ENCODE data around the gene OR2T35. TPM values are rescaled to one million over a fixed set of nuclear protein-coding genes. Genes with fewer than 3 reads are reported as not detected.
A peak's percentile ranks its signal among the peaks of the same experiment; 100 is the strongest.

OR2T35 gene
- total and polyA plus RNA-seq, 9 of the 15 experiments (the other 6 are each of a cell fraction or from before 2014, with no cell fraction given): not detected

DNA sequence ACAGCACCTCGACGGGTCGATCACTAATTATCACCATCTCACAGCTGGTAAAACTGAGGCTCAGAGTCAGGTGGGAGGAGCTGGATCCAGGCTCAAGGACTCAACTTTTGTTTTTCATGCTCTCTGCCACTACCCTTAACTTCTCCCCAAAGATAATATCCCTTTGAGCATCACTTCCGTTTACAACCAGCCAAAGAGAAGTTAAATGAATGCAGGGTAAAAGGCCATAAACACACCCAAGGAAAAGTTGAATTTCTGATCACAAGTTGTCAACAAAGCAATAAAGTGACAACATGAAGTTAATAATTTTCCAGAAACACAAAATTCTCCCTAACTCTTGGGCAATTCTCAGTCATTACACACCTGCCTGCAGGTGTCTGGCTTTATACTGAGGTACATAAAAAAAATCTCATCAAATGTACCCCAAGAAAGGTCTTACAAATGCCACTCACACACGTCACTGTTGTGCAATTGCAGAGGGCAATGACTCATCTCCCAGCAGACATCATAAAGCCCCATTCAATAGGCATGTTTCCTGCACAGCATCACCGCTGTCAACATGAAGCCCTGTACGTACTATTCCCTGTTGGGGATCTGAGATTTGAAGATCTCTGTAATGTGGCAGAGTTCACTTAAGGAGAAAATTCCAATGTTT lies 13.6 kb downstream of the OR2T35 start:
- TF ChIP-seq, protein P1, sequence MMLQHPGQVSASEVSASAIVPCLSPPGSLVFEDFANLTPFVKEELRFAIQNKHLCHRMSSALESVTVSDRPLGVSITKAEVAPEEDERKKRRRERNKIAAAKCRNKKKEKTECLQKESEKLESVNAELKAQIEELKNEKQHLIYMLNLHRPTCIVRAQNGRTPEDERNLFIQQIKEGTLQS (IDR thresholded peaks at IDR 0.05): 0 out of 2 replicates have a peak, but pooled peaks have one; percentile 22
- TF ChIP-seq, protein P1 (CRISPR knock-in tag; conservative IDR thresholded peaks at IDR 0.05): no peak
- no peak for TF ChIP-seq RBFOX2 (IDR thresholded peaks at IDR 0.05; ENCODE audit: low read depth, low read length)
- TF ChIP-seq, protein P2, sequence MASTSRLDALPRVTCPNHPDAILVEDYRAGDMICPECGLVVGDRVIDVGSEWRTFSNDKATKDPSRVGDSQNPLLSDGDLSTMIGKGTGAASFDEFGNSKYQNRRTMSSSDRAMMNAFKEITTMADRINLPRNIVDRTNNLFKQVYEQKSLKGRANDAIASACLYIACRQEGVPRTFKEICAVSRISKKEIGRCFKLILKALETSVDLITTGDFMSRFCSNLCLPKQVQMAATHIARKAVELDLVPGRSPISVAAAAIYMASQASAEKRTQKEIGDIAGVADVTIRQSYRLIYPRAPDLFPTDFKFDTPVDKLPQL (IDR thresholded peaks at IDR 0.05; ENCODE audit: extremely low read depth, insufficient read length): no peak
- TF ChIP-seq FOSL1 (tag; conservative IDR thresholded peaks at IDR 0.05): peak; percentile 26; the same call in 1 of the 2 replicates
- TF ChIP-seq CBX8 (IDR thresholded peaks at IDR 0.05; ENCODE audit: borderline replicate concordance, extremely low read depth, low read depth, low read length, poor library complexity, severe bottlenecking): no peak
- Histone ChIP-seq H3K9ac (ENCODE audit: insufficient read depth in 1 of 2, low read depth in 2 of 2, low read length in 2 of 2) (no peak overlapping the region), H3K36me3 (ENCODE audit: control insufficient read depth, insufficient read depth, low read length) (no peaks in the 10 kb centered on the region), H3K9me3 (replicated peaks; ENCODE audit: control insufficient read depth, insufficient read depth, low read depth, low read length) (no peaks in the 10 kb centered on the region), H3K27ac (ENCODE audit: extremely low read depth, low read depth, low read length) (no peak overlapping the region), H3K79me2 (ENCODE audit: control insufficient read depth, insufficient read depth, low read length) (no peaks in the 10 kb centered on the region), H4K20me1 (replicated peaks; ENCODE audit: control insufficient read depth, insufficient read depth, low read length) (no peaks in the 10 kb centered on the region), H3K9me1 (ENCODE audit: control insufficient read depth, insufficient read depth, low read length) (no peaks in the 10 kb centered on the region), H3K27me3 (ENCODE audit: control insufficient read depth in 2 of 2, insufficient read depth in 2 of 2, low read length in 2 of 2) (no peaks in the 10 kb centered on the region), H3K4me3 (no peak overlapping the region), H3K4me2 (ENCODE audit: insufficient read depth, low read length) (no peak overlapping the region), H2AFZ (ENCODE audit: low read depth, low read length) (no peak overlapping the region), H3K4me1 (replicated peaks in 1 of 2; ENCODE audit: control insufficient read depth in 2 of 2, insufficient read depth in 2 of 2, low read length in 2 of 2) (no peaks in the 10 kb centered on the region)
- ChIA-PET POLR2A (interaction anchor here (0.6 kb wide), 1 partner anchor 215 kb away, joined by 3 read pairs; no protein-coding TSS in a partner anchor), CTCF (ENCODE audit: low intra/inter-chr PET ratio) (no interaction called here)
- ATAC-seq (no peak), DNase-seq (ENCODE audit: extremely low read depth in 1 of 4, low spot score in 3 of 4) (no peak), FAIRE-seq (no peak)
- intact Hi-C loops (cut with micrococcal nuclease): no loop called here
- BruUV-seq (replicated peaks): no TSS peak
- WGBS (ENCODE audit: insufficient coverage, low coverage, missing lambda C conversion rate): 0% methylated on average over 3 of the region's 7 CpGs
- in situ Hi-C loops (cut with MboI): no loop called here
